Mesenteric fat pad (tissue), 1 donor: Measurements from ENCODE around the gene VKORC1. TPM values are rescaled to one million over a fixed set of nuclear protein-coding genes. Genes with fewer than 3 reads are reported as not detected.
"Not testable (repeated sequence)": the region's sequence is repeated elsewhere in the genome, so short reads cannot be mapped to it uniquely, and the experiment has no call there.

Experiments
- DNase-seq: peaks from one replicate; pipeline ENCODE4 v3.0.0-alpha.2; 2020; ENCODE audit warnings: low spot score
- long read RNA-seq: library from polyadenylated mRNA; unstranded; transcript quantifications from one replicate; pipeline ENCODE4 v2.0.0, GENCODE V29; 2020
- total RNA-seq: library from RNA; stranded (reverse); fragmentation: NEBNext Ultra II Directional; extraction: Animal tissue kit (Norgen Biotek cat#: 25700); gene quantifications from one replicate; pipeline ENCODE4 v1.2.1, GENCODE V29; 2021
- donor health status: DM: yes; HTN: yes; CAD: no.

VKORC1 gene
- total RNA-seq, result 59.6 TPM
- long read RNA-seq, transcript VKORC1-205 (3 exons, 1,012 nt), result major isoform, 44 of 50 reads
- long read RNA-seq, partial matches to known transcripts, result 0 of 50 reads
- long read RNA-seq, other reads (novel, unspliced or antisense), result 3 of 50 reads

DNA sequence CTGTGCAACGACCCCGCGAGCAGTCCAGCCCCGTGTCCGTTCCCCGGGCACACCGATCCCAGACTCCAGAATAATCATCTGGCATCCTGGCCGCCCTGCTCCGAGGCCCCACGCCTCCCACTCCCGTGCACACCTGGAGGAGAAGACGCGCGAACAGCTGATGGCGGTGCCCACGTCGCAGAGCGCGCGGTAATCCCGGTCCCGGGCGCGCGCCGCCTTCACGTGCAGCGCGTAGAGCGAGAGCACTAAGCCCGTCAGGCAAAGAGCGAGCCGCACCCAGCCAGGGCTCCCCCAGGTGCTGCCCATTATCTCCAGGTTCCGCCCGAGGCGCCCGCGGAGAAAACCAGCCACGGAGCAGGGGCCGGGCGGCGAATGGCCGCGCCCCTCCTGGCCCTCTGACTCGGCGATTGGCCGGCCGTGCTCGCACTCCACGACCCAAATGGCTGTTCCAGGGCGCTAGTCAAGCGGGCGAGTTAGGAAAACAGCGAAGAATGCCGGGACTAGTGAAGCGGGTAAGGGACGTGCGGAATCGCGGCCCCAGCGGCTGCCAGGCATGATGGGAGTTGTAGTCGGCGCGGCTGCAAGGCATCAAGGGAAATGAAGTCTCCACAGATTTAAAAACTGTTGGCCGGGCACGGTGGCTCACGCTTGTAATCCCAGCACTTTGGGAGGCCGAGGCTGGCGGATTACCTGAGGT is at the start of gene VKORC1:
Gene VKORC1, minus strand, starts transcription at position 374 of the 697 bp plus-strand sequence. Its CDS starts 68 bp downstream, at position 306.
- peak; percentile 97 for DNase-seq

DNA sequence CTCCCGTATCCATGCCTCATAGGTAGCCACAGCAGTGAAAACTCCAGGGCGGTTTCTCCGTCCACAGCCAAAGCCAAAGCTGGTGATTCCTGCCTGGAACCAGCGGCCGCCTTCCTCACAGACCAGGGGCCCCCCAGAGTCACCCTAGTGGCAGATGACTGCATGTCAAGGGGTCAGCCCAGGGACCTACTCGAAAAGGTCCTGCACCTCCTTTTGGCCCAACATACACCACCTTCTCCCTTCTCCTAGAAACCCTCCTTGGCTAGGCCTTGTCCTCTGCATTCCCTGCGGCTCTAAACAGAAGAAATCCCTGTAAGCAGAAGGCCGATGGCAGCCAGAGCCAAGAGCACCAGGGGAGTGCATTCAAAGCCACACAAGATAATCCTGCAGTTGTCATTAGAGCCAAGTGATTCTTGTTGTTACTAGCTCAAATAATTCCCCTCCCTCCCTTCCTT is 49.1 kb upstream of the VKORC1 start:
- no peak for DNase-seq

DNA sequence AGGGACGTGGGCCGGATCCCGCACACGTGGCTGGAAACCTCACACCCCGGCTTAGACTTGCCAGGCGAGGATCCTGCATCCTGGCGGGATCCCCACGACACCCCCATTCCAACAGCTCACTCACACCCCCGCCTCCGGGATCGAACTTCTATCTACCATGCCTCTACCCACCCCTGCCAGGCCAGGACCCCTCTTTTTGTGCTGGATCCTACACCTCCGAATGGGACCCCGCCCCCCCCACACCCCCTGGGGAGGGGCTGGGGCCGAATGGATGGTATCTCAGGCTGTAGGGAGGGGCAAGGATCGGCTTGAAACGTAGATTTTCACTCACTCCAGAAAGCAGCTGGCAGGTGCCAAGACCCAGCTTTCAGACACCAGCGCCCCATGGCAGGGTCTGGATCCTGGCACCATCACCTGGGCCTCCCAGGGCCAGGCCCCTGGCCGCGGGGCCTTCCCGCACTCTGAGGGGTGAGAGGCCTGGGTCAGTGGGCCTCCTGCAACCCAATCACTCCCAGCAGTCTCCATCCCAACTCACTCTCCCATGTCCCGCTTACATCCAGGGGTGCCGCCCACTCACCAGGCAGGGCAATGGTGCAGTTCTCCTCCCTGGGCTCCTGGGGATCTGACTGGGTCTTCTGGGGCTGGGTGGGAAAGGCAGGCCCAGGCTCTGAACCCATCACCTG is 48.6 kb upstream of the VKORC1 start:
- DNase-seq, result no peak

DNA sequence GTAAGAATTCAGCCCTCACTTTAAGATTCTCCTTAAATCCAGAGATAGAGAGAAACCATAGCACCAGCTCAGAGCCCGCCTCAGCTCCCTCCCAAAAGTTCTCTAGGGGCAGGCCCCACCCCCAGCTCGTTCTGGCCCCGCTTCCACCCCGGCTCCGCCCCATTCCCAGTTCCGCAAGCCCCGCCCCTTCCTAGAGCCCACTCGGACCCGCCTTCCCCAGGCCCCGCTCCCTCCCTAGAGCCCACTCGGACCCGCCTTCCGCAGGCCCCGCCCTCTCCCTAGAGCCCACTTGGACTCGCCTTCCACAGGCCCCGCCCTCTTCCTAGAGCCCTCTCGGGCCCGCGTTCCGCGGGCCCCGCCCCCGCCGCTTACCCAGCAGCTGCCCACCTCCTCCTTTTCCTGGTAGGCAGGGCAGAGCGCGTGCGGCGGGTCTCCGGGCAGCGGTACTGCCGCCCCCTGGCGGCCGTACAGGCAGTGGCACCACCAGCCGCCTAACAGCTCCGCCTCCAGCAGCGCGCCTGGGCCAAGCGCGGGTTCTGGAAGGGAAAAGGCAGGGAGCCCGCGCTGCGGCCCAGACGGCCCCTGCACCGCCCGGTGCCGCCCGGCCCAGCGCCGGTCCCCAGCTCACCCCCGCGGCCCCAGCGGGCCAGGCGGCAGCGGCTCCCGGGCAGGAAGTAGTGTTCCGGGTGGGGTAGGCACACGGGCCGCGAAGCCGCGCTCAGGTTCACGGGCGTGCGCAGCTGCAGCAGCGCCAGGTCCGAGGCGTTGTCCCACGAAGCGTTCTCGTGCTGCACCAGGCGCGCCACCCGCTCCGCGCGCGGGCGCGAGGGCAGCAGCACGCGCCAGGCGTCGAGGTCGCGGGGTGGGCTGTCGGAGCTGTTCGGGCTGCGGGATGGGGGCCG is 47.8 kb upstream of the VKORC1 start:
- DNase-seq, result peak; percentile 99

DNA sequence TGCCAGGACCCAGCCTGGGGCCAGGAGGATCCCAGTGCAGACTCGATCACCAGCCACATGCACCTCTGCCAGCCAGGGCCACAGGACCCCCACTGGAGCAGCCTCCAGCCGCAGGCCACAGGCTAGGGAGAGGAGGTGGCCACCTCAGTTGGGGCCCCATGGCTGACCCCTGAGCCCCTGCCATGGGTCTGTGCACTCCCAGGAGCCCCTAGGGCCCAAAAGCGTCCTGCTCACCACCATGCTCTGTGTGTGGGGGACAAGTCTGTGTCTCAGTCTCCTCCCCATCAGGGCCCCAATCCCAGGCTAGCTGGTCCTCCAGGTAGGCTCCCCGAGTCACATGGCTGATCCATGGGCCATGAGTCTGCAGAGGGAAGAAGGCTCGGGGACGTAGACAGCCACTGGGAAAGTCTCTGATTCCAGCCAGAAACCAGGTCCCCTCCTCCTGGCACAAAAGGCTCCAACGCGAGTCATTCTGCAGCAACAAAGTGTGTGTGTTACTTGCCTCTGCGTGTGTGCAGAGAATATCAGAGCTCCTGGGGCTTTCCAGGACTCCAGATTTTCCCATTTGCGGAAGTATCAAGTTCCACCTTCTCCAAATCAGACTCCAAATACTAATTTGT is 47.0 kb upstream of the VKORC1 start:
- no peak for DNase-seq

DNA sequence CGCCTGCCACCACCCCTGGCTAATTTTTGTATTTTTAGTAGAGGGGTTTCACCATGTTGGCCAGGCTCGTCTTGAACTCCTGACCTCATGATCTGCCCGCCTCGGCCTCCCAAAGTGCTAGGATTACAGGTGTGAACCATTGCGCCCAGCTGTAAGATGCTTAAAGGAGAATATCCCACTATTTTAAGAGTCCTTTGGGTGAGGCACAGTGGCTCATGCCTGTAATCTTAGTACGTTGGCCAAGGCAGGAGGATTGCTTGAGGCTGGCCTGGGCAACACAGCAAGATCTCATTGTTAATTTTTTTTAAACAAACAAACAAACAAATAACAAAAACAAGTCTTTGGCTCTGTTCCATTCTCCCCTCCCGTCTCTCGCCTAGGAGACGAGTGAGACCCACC is 46.5 kb upstream of the VKORC1 start:
- DNase-seq, result not testable (repeated sequence)

DNA sequence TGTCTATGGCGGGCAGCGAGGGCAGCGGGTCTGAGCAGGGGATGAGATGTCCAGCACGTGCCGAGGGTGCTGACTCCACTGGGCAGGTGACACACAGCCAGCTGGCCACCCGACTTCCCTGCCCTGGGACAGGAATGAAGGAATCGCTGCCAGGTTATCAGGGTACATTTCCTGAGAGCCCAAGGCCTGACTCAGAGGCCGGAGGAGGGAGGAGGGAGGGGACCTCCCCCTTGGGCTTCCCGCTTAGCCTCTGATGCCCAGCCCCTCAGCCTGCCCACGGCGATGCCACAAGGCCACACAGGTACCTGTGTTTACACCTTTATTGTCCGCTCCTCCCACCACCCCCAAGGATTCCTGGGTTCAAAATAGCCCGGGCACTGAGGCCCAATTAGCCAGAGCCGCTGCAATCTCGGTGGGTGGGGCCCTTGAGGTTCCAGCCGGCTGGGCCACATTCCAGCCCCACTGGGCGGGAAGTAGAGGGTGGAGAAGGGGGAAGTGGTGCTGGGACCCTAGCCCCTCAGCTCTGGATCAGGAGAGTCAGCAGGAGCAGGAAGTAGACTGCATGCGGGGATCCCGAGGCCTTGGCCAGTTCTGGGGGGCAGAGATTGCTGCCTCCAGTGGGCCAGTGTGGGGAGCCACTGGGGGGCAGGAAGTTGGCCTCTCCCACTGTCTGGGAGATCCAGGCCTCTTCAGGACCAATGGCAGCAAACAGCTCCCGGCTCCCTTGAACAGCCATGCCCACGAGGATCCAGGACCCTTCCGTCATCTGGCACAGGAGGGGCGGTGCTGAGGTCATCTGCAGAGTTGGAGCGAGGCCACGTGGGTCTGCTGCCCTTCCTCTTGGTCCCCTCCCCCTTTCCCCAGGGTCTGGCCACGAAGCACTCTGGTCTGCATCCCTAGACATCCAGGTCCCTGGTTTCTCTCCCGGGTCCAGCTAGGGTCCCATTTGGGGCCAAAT is 44.3 kb upstream of the VKORC1 start:
- no peak for DNase-seq

DNA sequence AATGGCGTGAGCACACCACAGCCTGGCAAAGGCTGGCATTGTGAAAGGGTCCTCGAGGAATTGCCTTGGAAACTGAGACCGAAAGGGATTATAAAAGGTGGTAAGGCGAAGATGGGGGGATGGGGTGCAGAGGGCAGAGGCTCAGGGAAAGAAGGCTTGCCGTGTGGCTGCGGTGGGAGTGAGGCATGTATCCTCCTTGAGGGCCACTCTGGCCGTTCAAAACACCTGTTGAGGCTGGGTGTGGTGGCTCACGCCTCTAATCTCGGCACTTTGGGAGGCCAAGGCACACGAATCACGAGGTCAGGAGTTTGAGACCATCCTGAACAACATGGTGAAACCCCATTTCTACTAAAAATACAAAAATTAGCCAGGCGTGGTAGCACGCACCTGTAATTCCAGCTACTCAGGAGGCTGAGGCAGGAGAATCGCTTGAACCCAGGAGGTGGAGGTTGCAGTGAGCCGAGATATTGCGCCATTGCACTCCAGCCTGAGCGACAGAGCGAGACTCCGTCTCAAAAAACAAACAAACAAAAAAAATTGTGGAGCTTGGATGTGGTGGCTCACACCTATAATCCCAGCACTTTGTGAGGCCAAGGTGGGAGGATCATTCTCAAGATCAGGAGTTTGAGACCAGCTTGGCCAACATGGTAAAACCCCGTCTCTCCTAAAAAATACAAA is 42.4 kb upstream of the VKORC1 start:
- DNase-seq, result not testable (repeated sequence)

DNA sequence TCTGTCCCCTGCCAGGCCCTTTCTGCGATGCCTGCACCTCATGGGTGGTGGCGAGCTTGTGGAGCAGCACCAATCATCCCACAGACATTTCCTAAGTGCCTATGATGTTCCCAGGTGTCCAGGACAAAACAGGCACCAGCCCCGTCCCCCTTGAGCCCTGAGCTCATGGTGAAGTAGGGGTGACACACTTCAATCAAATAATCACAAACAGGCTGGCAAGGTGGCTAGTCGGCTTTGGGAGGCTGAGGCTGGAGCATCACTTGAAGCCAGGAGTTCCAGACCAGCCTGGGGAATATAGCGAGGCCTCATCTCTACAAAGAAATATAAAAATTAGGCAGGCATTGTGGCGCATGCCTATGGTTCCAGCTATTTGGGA is 41.7 kb upstream of the VKORC1 start:
- DNase-seq, result no peak

DNA sequence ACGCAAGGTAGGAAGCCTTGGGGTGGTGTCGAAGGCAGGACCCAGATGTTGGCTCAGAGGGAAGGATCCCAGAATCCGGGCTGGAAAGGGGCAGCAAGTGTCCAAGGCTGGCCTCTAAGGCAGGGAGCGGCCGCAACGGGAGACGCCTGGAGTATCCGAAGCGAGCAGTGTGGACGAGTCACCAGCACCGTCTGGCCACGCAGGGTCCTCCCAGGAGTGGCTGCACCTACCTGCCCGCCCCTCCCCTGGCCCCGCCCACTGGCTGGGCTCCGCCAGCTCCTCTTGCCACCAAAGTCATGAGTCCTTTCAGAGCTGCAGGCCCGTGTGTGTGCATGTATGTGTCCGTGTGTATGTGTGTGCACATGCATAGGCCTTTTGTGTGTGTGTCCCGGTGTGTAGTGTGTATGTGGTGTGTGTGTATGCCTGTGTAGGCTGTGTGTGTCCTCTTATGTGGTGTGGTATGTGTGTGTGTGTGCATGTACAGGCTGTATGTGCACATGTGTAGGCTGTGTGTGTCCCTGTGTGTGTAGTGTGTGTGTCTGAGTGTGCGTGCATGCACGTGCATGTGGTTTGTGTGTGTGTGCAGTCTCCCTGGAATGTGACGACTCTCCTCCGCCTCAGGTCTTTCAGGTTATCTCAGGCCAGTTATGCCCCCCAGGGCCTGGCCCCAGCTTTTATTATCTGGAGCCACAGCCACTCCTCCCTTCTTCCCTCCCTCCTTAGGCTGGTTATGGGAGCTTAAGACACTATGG is 41.1 kb upstream of the VKORC1 start, which contains the start of gene PRSS8:
Gene PRSS8, minus strand, starts transcription at position 193 of the 752 bp plus-strand sequence. CDS start 229 bp downstream, outside the sequence.
- no peak for DNase-seq

DNA sequence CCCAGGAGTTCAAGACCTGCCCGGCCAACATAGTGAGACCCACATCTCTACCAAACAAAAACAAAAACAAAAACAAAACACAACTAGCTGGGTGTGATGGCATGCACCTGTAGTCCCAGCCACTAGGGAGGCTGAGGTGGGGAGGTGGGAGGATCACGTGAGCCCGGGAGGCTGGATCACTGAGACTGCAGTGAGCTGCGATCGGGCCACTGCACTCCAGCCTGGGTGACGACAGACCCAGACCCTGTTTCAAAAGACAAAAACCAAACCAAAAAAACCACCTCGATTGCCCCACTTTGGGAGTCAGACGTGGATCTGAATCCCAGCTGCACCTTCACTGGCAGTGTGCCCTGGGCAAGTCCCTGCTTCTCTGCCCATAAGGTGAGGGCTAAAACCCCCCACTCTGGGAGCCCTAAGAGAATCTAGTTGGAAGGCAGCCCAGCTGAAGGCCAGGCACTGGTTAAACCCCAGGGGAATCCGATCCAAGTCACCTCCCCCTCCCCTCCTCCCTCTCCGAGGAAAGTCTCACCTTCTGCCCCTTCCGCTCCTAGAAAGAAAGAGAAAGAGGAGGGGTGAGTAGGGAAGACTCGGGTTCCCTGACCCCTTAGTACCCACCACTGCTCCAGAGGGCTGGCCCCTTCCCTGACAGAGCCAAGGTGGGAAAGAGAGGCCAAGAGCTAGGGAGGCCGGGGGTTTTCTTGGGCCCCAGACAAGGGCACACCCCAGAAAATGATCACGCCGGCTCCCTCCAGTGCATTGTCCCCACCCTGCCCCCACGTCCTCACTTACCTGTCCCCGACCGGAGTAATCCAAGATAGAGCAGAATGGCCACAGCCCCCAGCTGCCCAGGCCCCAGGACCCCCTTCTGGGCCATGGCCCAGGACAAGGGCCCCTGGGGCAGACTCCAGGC is 40.3 kb upstream of the VKORC1 start:
- no peak for DNase-seq

DNA sequence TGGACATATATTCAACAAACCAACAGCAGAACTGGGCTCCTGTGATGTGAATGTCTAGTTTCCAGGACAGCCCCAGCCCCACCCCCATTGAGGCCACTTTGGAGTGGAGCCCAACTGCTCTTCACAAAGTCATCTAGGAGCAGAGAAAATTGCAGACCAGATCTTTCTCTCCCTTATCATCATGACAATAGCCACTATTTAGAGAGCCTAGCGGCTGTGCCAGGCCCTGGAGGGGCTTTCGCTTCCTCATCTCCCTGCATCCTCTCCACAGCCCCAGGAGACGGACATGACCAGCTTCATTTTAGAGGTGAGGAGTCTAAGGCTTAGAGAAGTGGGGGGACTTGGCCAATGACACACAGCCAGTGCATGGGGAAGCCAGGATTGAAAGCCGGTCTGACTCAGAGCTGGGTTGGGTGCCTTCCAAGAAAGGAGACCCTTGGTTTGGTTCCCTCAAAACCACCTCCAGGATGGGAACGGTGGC is 39.5 kb upstream of the VKORC1 start:
- DNase-seq, result no peak

DNA sequence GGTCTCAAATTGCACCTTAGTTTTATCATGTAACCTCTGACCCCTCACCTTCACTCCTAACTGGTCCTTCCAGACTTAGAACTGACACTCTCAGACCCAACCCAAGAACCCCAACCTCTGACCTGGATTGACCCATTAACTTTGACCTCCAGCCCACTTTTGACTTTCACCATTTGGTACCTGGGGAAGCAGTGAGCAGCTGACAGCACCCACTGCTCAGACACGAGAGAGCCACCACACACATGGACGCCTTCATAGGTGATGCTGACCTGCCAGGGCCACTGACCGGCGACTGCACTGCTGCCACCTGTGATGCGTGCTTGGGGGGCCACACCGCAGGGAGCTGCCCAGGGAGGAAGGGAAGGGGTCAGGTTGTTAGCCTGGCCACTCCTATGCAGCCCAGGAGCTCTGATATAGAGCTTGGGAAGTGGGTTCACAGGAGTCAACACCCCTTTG is 38.5 kb upstream of the VKORC1 start:
- no peak for DNase-seq

DNA sequence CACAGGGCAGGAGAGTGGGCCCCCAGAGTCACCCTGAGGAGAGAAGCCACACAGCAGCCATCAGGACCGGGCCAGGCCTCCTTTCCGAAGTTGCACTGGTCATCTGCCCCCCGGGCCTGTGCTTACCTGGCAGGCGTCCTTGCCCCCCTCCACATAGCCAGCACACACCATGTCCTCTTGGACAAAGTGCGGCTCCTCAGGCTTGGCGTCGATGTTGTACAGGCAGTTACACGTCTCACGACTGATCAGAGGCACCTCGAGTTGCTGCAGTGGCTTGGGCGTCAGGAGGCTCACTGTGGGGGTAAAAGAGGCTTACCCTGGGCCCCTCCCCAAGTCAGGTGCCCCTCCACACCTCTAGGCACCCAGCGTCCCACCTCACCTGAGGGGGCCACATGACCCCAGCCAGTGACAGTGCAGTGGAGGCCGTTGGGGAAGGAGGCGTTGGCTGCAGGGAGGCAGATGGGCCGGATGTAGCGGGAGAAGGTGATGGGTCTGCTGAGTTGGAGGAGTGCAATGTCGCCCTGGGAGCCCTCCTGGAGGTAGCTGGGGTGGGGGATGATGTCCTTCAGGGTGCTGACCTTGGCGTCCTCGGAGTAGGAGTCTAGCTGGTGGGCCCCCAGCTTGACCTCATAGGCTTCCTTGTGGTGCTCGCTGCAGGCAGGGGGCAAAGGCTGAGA is 37.8 kb upstream of the VKORC1 start:
- no peak for DNase-seq

DNA sequence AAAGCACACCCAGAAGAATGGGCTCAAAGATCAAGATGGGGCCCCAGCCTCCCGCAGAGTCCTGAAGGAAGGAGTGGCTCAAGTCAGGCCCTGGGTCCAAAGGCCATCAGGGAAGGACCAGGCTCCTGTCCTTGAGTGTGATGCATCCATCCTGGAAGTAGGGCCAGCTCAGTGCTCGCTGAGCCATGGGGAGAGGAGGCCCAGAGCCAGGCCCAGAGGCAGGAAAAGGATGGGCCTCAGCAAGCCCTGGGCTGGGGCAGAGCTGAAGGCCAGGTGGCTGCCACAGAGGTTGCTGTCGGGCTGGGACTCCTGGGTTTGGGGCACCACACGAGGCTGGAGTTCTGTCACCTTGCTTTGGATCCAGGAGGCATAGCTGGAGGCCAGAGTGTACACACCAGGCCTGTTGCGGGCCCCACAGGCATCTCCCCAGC is 37.3 kb upstream of the VKORC1 start:
- DNase-seq, result no peak

DNA sequence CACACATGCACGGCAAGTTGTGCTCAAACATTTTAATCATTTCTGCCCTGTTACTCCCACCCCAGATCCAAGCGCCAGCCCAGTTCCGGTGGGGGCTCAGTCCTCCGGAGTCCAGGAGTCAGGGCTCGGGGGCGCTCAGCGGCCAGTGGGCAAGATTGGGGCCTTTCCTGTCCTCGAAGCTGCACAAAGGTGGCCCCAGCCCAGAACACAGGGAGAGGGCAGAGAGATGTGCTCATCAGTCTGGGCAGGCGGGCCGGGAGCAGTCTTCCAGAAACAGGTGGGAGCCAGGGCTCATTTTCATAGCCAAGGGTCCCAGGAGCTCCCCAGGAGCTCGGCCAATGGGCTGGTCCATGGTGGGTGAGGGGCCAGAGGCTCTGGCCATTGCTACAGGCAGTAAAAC is 36.8 kb upstream of the VKORC1 start:
- DNase-seq, result no peak
